ENCODE measurements around the gene PSAP.

DNA sequence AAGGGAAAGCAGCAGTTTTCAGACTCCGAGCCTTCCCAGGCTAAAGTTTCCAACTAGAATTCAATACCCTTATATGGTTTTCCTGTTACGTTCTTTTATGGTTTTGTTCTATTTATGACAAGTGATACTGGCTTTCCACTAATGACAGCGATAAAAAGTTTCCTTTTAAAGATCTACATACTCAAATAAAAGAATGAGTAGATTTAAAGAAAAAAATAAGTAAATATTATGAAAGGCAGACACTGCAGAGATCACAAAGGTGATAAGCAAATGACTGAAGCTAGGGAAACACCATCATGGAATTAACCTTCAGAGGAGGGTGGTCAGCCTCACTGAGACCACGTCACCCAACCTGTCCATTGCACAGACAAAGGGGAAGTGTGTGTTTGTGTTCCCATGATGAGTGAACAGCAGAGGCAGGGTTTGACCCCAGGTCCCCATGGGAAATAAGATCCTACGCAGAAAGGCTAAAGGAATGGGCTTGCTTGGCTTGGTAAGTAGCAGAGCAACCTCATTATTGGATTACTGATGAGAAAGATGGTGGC, 81.7 kb downstream of the PSAP start:
- TF ChIP-seq, protein P1, sequence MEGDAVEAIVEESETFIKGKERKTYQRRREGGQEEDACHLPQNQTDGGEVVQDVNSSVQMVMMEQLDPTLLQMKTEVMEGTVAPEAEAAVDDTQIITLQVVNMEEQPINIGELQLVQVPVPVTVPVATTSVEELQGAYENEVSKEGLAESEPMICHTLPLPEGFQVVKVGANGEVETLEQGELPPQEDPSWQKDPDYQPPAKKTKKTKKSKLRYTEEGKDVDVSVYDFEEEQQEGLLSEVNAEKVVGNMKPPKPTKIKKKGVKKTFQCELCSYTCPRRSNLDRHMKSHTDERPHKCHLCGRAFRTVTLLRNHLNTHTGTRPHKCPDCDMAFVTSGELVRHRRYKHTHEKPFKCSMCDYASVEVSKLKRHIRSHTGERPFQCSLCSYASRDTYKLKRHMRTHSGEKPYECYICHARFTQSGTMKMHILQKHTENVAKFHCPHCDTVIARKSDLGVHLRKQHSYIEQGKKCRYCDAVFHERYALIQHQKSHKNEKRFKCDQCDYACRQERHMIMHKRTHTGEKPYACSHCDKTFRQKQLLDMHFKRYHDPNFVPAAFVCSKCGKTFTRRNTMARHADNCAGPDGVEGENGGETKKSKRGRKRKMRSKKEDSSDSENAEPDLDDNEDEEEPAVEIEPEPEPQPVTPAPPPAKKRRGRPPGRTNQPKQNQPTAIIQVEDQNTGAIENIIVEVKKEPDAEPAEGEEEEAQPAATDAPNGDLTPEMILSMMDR (IDR thresholded peaks at IDR 0.05) = no peak
- TF ChIP-seq POLR2A (IDR thresholded peaks at IDR 0.05) = no peak
